ENCODE data around the gene COX7C. TPM values are rescaled to one million over a fixed set of nuclear protein-coding genes. Genes with fewer than 3 reads are reported as not detected.
A peak's percentile ranks its signal among the peaks of the same experiment; 100 is the strongest.
"Not testable (repeated sequence)": the region's sequence is repeated elsewhere in the genome, so short reads cannot be mapped to it uniquely, and the experiment has no call there.

The COX7C gene
- total RNA-seq, 2 experiments from 2014 or later: 697 to 728 TPM

GRCh38 chr5:86640998-86641397, 23.3 kb downstream of the COX7C start:
- Mint-ChIP-seq H3K9me3 (no peaks in the 10 kb centered on the region), H3K4me3 (no peak overlapping the region)

GRCh38 chr5:86644843-86645242, 27.1 kb downstream of the COX7C start:
- DNase-seq: no peak
- H3K4me1 Mint-ChIP-seq: no peaks in the 10 kb centered on the region
- H3K27ac Mint-ChIP-seq: no peak overlapping the region
- no peaks in the 10 kb centered on the region for H3K9me3 Mint-ChIP-seq
- no peak overlapping the region for H3K4me3 Mint-ChIP-seq
- H3K36me3 Mint-ChIP-seq: peaks cover 2% of the 10 kb centered on the region
- peaks cover 10% of the 10 kb centered on the region for H3K27me3 Mint-ChIP-seq

More at GRCh38 chr5:86640998-86641397, 23.3 kb downstream of the COX7C start:
- Mint-ChIP-seq H3K36me3 (peaks cover 2% of the 10 kb centered on the region), H3K27ac (no peak overlapping the region), H3K27me3 (peaks cover 5% of the 10 kb centered on the region), H3K4me1 (no peaks in the 10 kb centered on the region)
- DNase-seq: no peak

- no peak overlapping the region for H3K4me3 Mint-ChIP-seq
- H3K27me3 Mint-ChIP-seq: peaks cover 10% of the 10 kb centered on the region
- peaks cover 2% of the 10 kb centered on the region for H3K36me3 Mint-ChIP-seq
- H3K27ac Mint-ChIP-seq: no peak overlapping the region
- no peaks in the 10 kb centered on the region for H3K9me3 Mint-ChIP-seq
- DNase-seq: no peak
- H3K4me1 Mint-ChIP-seq: no peaks in the 10 kb centered on the region
Observed at GRCh38 chr5:86645885-86646284, 28.1 kb downstream of the COX7C start.

GRCh38 chr5:86646671-86647070, 28.9 kb downstream of the COX7C start:
- Mint-ChIP-seq H3K27me3 (peaks cover 10% of the 10 kb centered on the region), H3K9me3 (no peaks in the 10 kb centered on the region), H3K27ac (no peak overlapping the region), H3K36me3 (peaks cover 2% of the 10 kb centered on the region), H3K4me1 (no peaks in the 10 kb centered on the region), H3K4me3 (no peak overlapping the region)
- no peak for DNase-seq

DNA sequence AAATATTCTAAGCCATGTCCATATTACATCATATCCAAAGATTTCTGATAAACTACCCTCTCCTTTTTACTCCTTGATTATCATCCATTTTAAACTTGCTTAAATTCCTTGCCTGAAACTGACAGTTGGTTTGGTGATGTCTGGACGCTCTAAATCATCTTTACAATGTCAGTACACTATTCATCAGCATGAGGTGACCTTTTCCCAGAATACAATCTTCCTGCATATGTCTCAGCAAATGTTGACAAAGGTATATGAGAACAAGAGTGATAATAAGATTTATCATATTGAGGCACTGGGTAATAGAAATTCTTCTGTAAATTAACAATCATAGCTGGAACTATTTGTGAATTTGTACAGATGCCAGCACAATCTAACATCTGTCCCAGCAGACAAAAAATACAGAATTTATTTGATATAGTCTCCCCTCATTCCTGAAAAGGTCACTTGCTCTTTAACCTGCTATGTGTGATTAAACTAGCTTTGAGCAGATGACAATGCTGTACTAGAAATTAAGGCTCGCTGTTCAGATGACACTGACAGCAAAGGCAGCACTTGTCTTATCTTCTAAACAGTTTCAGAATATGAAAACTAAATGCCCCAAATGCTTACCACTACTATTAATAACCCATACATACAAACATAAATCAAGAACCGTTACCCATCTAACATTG, 32.2 kb downstream of the COX7C start:
- Mint-ChIP-seq H3K36me3 (no peaks in the 10 kb centered on the region), H3K27ac (no peak overlapping the region), H3K4me3 (no peak overlapping the region), H3K9me3 (no peaks in the 10 kb centered on the region), H3K4me1 (no peaks in the 10 kb centered on the region), H3K27me3 (peaks cover 10% of the 10 kb centered on the region)
- no peak for DNase-seq

DNA sequence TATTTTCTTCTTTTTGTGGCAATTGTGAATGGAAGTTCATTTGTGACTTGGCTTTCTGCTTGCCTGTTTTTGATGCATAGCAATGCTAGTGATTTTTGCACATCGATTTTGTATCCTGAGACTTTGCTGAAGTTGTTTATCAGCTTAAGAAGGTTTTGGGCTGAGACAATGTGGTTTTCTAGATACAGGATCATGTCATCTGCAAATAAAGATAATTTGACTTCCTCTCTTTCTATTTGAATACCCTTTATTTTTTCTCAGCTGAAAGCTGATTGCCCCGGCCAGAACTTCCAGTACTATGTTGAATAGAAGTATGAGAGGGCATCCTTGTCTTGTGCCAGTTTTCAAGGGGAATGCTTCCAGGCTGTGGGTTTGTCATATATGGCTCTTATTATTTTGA, 43.0 kb downstream of the COX7C start:
- not testable (repeated sequence) for H3K36me3 Mint-ChIP-seq, DNase-seq, H3K27ac Mint-ChIP-seq, H3K4me3 Mint-ChIP-seq, H3K4me1 Mint-ChIP-seq, H3K9me3 Mint-ChIP-seq
- peaks cover 26% of the 10 kb centered on the region for H3K27me3 Mint-ChIP-seq

DNA sequence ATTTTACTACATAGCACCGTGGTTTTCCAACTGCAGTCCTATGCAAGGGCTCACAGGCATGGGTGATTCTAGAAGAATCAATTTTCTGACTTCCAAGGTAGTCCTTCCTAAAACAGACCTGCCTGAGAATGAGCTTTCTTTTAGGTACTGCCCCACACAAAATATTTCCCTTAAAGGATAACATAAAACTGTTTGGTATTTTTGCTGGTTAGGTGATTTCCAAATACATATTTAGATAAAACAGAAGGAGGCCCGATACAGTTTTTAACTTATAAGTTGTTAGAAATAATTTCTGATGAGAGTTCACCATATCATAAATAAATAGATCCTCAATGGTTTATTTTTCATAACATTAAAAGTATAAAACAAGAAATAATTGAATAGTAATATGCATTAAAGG, 46.4 kb downstream of the COX7C start:
- H3K36me3 Mint-ChIP-seq: no peaks in the 10 kb centered on the region
- peaks cover 7% of the 10 kb centered on the region for H3K4me1 Mint-ChIP-seq
- peaks cover 1% of the 10 kb centered on the region for H3K9me3 Mint-ChIP-seq
- no peak overlapping the region for H3K27ac Mint-ChIP-seq
- peaks cover 26% of the 10 kb centered on the region for H3K27me3 Mint-ChIP-seq
- no peak for DNase-seq
- H3K4me3 Mint-ChIP-seq: no peak overlapping the region

GRCh38 chr5:86665984-86666760, 48.4 kb downstream of the COX7C start:
- Mint-ChIP-seq H3K4me1 (peaks cover 7% of the 10 kb centered on the region), H3K36me3 (no peaks in the 10 kb centered on the region), H3K9me3 (no peaks in the 10 kb centered on the region), H3K4me3 (peak overlapping the region; percentile 66), H3K27me3 (peaks cover 15% of the 10 kb centered on the region), H3K27ac (peak overlapping the region; percentile 73)
- peak; percentile 17 for DNase-seq

DNA sequence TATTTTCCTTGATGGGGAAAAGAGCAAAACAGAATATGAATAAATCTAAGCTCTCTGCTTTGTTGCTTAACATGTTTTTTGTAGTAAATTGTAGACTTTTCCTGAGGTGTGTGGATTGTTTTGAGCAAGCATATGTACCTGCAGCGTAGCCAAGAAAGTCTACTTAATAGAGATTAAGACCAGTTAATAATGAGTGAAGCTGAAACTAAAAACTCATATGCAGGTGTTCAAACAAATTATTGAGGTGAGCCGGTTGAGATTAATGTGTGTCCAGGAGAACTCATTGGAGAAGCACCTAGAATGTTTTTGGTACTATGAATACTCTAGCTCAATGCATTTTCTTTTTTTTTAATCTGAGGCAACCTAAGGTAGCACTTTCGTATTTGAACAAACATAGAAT, 49.2 kb downstream of the COX7C start:
- Mint-ChIP-seq H3K27me3 (peaks cover 7% of the 10 kb centered on the region), H3K27ac (no peak overlapping the region)

More for the DNA sequence above, 49.2 kb downstream of the COX7C start:
- Mint-ChIP-seq H3K4me3 (no peak overlapping the region), H3K4me1 (peaks cover 7% of the 10 kb centered on the region), H3K36me3 (no peaks in the 10 kb centered on the region), H3K9me3 (no peaks in the 10 kb centered on the region)
- no peak for DNase-seq
